ENCODE data around the gene EIF4G1. TPM values are rescaled to one million over a fixed set of nuclear protein-coding genes. Genes with fewer than 3 reads are reported as not detected.

Gene EIF4G1
- total RNA-seq, 4 donors from 2014 or later = 233 to 431 (median 300) TPM

GRCh38 chr3:184323696-184324095 lies 9.3 kb downstream of the EIF4G1 start:
- peak overlapping the region in 3 of 4 donors; percentile 52 to 99 (median 93) for H3K27ac ChIP-seq
- WGBS, 2 donors (ENCODE audit: low coverage in 1 of 2) = 75 to 88% methylated on average over 4 to 6 of the region's 8 CpGs
- H3K4me1 ChIP-seq = peaks cover 3 to 56% (median 28%) of the 10 kb centered on the region in 3 donors
- no peak for ATAC-seq
- peaks cover 19 to 86% of the 10 kb centered on the region in 2 donors for H3K36me3 ChIP-seq
- H3K27me3 ChIP-seq = no peaks in the 10 kb centered on the region
- H3K4me3 ChIP-seq = no peak overlapping the region
- TF ChIP-seq POLR2AphosphoS5 (IDR thresholded peaks at IDR 0.05) (no peak), EP300 (IDR thresholded peaks at IDR 0.05) (no peak), POLR2A (IDR thresholded peaks at IDR 0.05) (no peak), CTCF (IDR thresholded peaks at IDR 0.05) (no peak)
- no peaks in the 10 kb centered on the region for H3K9me3 ChIP-seq

- Histone ChIP-seq H3K9me3 (no peaks in the 10 kb centered on the region), H3K4me3 (no peak overlapping the region), H3K27me3 (no peaks in the 10 kb centered on the region), H3K36me3 (peaks cover 19 to 100% of the 10 kb centered on the region in 2 donors), H3K27ac (peak overlapping the region in 2 of 4 donors; percentile 26 to 99), H3K4me1 (peaks cover 2 to 40% (median 16%) of the 10 kb centered on the region in 3 donors)
- 62 to 85% methylated on average over 6 to 7 of the region's 13 CpGs for WGBS, 2 donors (ENCODE audit: low coverage in 1 of 2)
- ATAC-seq = no peak
- TF ChIP-seq CTCF (IDR thresholded peaks at IDR 0.05) (no peak), EP300 (IDR thresholded peaks at IDR 0.05) (no peak), POLR2A (IDR thresholded peaks at IDR 0.05) (no peak), POLR2AphosphoS5 (IDR thresholded peaks at IDR 0.05) (no peak)
These were observed 10.9 kb downstream of the EIF4G1 start for GRCh38 chr3:184325269-184325668.

DNA sequence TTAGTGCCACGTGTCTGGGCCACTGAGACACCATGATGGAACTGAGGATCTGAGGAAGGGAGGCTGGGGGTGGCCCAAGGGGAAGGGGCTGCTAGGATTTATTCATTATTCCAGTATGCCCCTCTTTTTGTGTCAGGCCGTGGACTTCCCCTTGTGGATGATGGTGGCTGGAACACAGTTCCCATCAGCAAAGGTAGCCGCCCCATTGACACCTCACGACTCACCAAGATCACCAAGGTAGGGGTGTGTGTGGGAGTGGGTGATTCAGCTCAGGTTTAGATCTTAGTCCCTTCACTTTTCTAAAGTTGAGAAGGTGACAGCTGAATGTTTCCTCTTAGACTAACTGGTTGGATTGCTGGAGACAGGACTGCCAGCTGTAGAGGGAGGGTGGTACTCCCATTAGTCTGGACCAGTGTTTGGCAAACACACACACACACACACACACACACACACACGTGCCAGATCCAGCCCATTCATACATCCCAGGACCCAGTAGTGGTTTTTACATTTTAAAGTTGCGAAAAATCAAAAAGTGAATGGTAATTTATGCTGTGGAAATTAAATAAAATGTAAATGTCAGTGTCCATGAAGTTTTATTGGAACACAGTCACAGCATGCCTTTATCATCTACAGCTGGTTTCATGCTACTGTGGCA lies 11.4 kb downstream of the EIF4G1 start:
- ATAC-seq = no peak
- TF ChIP-seq POLR2A (IDR thresholded peaks at IDR 0.05) (no peak), POLR2AphosphoS5 (IDR thresholded peaks at IDR 0.05) (no peak)
- Histone ChIP-seq H3K27ac (peak overlapping the region in 2 of 4 donors; percentile 26 to 99), H3K36me3 (peaks cover 19 to 100% of the 10 kb centered on the region in 2 donors), H3K27me3 (no peaks in the 10 kb centered on the region), H3K9me3 (no peaks in the 10 kb centered on the region), H3K4me3 (no peak overlapping the region), H3K4me1 (peaks cover 0 to 34% (median 10%) of the 10 kb centered on the region in 3 donors)
- 69 to 80% methylated on average over 2 to 3 of the region's 6 CpGs for WGBS, 2 donors (ENCODE audit: low coverage in 1 of 2)

- H3K9me3 ChIP-seq = no peaks in the 10 kb centered on the region
- no peak overlapping the region for H3K27ac ChIP-seq
- no peak for ATAC-seq
- WGBS, 2 donors (ENCODE audit: low coverage in 1 of 2) = 91 to 93% methylated on average over 16 to 21 of the region's 21 CpGs
- H3K27me3 ChIP-seq = no peaks in the 10 kb centered on the region
- H3K36me3 ChIP-seq = peaks cover 19 to 100% of the 10 kb centered on the region in 2 donors
- TF ChIP-seq POLR2A (IDR thresholded peaks at IDR 0.05) = no peak
- no peak for TF ChIP-seq POLR2AphosphoS5 (IDR thresholded peaks at IDR 0.05)
- TF ChIP-seq CTCF (IDR thresholded peaks at IDR 0.05) = no peak
- TF ChIP-seq EP300 (IDR thresholded peaks at IDR 0.05) = no peak
- peaks cover 0 to 30% (median 0%) of the 10 kb centered on the region in 3 donors for H3K4me1 ChIP-seq
- H3K4me3 ChIP-seq = no peak overlapping the region
These were observed 12.8 kb downstream of the EIF4G1 start for GRCh38 chr3:184327171-184327570.

DNA sequence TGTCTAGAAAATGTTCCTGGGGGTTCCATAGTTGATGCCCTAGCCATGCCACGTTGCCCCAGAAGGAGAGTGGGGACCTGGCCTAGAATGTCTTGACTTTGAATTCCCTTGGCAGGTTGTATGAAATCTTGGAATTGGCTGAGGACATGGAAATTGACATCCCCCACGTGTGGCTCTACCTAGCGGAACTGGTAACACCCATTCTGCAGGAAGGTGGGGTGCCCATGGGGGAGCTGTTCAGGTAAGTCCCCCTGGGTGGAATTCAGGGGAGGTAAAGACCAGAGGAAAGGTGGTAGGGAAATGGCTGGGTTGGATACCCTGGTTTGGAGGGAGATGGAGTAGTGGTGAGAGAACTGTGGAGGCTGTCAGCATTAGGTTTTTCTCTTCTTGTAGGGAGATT lies 14.1 kb downstream of the EIF4G1 start:
- H3K4me1 ChIP-seq = peaks cover 0 to 23% (median 0%) of the 10 kb centered on the region in 3 donors
- H3K27ac ChIP-seq = peak overlapping the region in 2 of 4 donors; percentile 5 to 35
- H3K36me3 ChIP-seq = peaks cover 19 to 100% of the 10 kb centered on the region in 2 donors
- WGBS, 2 donors (ENCODE audit: low coverage in 1 of 2) = 47 to 100% methylated on average over 1 to 3 of the region's 3 CpGs
- no peak for TF ChIP-seq POLR2A (IDR thresholded peaks at IDR 0.05)
- no peak for TF ChIP-seq EP300 (IDR thresholded peaks at IDR 0.05)
- TF ChIP-seq CTCF (IDR thresholded peaks at IDR 0.05) = no peak
- TF ChIP-seq POLR2AphosphoS5 (IDR thresholded peaks at IDR 0.05) = no peak
- ATAC-seq = no peak
- H3K4me3 ChIP-seq = no peak overlapping the region
- no peaks in the 10 kb centered on the region for H3K9me3 ChIP-seq
- no peaks in the 10 kb centered on the region for H3K27me3 ChIP-seq

Data from gastroesophageal sphincter (tissue), 4 donors.